Activated naive CD4-positive, alpha-beta T cell treated with anti-CD3 and anti-CD28 coated beads for 36 hours (primary cell): ENCODE measurements around the gene NOX4. TPM values are rescaled to one million over a fixed set of nuclear protein-coding genes. Genes with fewer than 3 reads are reported as not detected.

ENCODE experiments used
- total RNA-seq, 2 experiments: library from RNA; stranded (reverse); gene quantifications; one replicate each; pipeline ENCODE4 v1.2.3, GENCODE V29; 2021

Gene NOX4
- total RNA-seq, 2 experiments from 2014 or later = not detected

Other genes with a start within 250 kb of the NOX4 start
- not detected for gene TRIM77, start 218.9 kb upstream of the NOX4 start, total RNA-seq